Hematopoietic multipotent progenitor cell treated with erythropoietin and hydrocortisone succinate and interleukin-3 and kit ligand, for 17 days (in vitro differentiated cells): ENCODE results near the gene PIP5K1C.

Experiments
- DNase-seq: peaks from one replicate; pipeline ENCODE4 v3.0.0-alpha.2; 2015; ENCODE audit warnings: low spot score

Gene PIP5K1C

DNA sequence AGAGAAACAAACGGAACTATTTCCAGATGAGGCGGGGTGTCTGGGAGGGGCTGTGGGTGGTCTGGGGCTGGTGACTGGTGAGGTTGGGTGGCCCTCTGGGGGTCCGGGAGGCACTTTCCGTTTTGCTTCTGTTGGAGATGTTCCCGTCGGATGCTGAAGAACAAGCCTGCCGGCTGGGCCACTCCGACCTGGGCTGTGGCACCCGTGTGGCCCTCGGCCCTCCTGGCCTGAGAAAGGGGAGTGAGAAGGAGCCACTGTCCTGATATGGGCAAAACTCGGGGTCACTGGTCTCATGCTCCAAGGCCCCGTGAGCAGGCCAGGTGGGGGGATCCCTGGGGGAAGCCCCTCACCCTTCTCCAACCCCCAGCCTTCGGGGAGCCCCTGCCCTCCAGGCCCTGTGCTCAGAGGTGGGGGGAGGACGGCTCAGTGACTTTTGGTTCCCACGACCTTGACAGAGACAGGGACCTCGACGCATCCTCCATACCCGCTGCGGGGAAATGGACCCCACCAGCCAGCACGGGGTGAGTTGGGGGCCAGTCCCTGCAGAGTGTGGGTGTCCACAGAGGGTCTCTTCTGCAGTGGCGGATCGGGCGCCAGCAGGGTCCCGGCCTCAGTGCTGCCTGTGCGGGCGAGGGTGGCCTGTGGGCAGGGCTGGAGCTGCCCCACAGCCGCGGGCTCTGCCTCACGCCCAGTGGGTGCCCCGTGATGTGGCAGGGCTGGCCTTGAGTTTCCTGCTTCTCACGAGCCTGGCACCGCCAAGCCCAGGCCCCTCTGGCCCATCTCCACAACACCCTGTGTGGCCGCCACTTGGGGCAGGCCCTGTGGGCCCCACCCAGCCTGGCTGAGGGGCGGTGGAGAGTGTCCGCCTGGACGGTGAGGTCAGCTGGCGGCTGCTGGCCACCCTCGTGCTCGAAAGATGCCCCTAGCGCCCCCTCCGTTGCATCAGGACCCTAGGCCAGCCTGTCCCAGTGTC, 89.2 kb downstream of the PIP5K1C start:
- DNase-seq: no peak

DNA sequence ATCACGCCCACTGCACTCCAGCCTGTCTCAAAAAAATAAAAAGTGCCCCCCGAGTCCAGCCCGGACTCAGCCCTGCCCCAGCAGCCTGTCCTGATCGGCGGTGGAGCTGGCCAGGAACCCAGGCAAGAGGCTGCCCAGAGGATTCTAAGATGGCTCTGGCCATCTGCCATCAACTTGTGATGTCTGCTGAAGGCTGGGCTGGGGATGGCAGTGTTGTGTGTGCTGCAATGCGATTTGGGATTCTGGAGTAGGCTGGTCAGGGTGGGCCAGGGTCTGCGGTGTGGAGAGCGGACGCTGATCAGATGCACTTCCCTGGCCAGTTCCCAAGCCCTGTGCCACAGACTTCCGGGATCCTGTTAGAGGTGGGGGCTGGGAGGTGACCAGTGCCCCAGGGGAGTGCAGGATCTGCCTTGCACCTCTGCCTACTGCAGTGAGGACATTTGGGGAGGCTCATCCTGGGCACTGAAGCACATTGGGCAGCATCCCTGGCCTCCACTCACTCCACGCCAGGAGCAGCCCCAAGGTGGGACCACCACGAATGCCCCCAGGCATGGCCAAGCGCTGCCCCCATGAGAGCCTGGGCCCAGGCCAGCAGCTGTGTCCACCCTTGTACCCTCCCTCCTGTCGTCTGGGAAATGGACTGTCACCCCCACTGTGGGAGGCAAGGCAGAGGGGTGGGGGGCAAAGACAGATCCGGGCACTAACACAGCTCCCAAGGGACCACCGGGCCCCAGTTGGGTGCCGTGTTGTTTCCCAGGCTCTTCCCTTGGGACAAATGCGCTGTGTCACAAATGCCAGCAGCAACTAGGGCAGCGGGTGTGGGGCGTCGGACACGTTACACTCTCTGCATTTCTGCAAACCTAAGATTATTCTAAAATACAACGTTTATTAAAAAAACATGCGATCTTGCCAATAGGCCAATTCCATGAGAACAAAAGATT, 90.2 kb downstream of the PIP5K1C start:
- DNase-seq: no peak

DNA sequence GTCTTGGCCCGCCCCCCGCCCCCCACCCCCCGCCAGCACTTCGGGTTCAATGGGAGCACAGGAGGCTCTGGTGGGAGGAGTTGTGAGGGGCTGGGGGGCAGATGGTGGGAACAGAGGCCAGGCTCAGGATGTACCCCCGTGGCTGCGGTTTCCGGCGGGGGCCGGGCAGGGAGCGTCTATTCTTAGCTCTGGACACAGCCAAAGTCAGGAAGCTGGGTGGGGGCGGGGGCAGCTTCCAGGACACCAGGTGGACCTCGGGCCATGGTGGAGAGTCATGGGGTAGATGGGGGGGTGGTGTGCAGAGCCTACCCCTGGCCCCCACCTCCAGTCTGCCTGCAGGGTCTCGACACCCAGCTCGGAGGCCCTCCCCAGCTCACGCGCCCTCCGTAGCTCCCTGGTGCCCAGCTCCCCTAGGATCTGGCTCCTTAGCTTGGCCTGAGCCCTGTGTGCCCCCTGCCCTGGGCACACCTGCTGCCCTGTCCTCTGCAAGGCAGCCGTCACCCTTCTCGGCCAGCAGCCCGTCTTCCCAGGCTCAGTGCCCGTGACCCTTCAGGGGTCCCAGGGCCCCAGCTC, 91.4 kb downstream of the PIP5K1C start:
- no peak for DNase-seq

DNA sequence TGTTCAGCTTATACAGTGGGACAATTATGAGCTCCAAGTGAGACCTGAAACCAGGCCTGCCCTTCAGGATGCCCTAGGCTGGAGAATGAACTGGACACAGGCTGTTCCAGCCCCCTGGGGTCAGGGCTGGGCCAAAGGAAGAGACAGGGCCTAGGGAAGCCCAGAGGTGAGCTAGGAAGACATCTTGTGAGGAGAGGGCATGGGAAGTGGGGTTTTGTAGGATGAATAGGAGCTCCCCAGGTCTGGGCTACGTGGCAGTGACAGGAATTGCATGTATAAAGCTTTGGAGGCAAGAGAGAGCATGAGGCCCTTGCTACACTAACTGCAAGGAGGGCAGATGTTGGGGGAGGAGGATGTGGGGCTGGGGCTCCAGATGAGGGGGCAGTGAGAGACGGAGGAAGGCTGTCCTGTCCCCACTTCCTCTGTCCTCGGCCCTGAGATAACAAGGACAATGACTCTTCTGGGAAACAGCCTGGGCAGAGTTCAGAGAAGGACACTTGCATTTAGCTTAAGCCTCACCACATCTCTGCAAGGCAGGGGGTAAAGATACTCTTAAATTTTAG, 92.1 kb downstream of the PIP5K1C start:
- DNase-seq: no peak

DNA sequence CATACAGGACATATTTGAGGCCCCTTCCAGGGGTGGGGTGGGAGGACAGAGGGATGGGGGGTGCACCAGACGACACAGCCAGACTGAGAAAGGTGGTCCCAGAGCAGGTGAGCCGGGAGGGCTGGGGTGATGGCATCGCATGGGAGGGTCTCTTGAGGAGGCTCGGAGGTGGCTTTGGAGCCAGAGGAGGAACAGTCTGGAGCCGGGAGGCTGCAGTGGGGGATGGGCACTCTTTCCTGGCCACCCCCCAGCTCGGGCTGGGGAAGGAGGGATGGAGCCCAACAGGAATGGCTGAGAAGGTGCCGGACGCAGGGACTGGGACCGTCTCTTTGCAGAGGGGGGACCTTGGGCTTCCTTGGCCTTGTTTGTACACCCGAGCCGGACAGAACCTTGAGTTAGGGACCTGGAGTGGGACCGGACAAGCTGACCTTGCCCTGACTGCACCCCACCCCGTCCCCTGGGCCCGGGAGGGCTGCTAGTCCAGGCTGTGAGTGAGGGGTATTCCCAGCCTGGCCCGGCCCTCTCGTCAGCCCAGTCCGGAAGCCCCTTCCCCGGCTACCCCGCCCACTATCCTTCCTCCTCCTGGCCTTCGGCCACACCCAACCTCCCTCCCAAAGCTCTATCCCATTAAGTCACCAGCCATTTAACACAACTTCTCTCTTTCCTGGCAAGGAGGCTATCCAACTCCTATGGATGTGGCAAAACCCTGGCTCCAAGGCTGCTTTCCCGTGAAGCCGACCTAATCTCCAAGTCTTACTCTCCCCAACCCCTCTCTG, 92.8 kb downstream of the PIP5K1C start:
- DNase-seq: no peak

DNA sequence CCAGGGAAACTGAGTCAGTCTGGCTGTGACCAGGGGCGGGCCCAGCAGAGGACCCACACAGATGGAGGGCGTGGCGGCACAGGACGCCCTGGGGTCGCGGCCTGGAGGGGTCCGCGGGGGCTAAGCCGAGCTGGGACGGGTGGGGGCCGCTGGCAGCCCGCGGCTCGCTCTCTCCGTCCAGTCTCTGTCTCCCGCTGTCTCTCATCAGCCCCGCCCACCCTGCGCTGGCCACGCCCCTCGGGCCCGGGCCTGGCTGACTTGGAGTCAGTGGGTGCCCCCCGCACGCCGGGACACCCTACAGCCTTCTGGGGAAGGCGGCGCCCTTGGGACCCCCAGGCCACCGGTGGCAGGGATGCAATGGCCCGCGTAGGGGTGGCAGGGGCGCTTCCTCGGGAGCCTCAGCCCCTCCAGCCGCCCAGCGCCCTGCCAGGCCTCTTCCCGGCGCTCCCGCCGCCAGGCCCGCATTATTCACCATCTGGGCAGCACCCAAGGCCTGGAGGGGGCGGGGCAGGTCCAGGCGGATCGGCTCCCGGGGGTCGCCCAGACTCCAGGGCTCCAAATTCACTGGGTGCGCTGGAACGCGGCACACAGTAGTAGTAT, 93.5 kb downstream of the PIP5K1C start, which contains the start of gene TBXA2R:
Gene TBXA2R (minus strand): TSS at position 186 of the 600 bp plus-strand sequence. CDS start 6,241 bp downstream, outside the sequence.
- no peak for DNase-seq

DNA sequence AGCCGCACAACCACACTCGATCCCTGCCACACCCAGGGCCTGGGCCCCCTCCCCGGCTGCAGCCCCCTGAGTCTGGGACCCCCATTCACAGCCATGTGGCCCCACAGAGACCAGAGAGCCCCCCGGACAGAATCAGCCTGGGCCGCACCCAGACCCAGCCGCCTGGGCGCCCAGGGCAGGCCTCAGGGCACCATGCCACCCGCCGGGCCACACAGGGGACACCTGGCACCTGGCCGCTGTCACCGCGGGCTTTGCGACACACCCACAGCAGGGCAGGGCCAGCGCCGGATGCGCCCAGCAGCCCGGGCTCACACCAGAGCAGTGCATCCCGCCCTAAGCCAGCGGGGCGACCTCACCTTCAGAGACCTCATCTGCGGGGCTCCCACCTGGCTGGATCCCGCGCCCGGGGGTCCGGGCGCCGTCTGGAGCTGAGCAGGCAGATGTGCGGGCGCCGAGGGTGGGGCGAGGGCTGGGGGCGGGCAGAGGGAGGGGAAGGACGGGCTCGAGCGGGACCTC, 94.0 kb downstream of the PIP5K1C start:
- DNase-seq: no peak

DNA sequence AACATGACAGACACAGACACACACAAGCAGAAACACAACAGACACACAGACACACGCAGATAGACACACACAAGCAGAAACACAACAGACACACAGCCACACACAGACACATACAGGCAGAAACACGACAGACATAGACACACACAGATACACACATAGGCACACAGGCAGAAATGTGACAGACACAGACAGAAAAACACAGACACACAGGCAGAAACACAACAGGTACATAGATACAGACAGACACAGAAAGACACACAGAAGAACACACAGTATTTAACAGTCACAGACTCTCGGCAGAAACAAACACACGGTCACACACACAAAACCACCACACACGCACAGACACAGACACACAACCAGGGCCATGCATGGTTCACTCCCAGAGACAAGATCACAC, 94.5 kb downstream of the PIP5K1C start:
- no peak for DNase-seq

DNA sequence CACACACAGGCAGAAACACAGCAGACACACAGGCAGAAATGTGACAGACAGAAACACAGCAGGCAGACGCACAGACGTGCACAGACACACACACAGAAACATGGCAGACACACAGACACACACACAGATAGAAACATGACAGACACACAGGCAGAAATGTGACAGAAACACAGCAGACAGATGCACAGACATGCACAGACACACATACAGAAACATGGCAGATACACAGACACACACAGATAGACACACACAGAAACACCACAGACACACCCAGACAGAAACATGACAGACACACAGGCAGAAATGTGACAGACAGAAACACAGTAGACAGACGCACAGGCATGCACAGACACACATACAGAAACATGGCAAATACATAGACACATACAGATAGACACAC, 94.9 kb downstream of the PIP5K1C start:
- DNase-seq: no peak

DNA sequence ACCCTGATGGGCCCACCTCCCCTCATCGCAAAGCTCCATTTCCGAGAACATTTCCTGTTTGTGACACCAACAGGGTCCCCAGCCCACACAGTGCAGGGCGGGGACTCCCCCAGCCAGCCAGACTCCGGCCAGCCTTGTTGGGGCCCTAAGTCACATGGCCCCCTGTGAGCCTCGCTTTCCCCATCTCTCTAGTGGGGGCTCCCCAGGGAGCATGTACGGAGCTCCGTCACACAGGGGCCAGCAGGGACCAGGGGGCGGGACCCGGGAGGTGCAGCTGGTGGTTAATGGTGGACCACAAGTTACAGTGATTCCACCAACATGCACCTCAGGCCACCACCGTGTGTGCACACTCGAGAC, 95.3 kb downstream of the PIP5K1C start:
- DNase-seq: no peak

DNA sequence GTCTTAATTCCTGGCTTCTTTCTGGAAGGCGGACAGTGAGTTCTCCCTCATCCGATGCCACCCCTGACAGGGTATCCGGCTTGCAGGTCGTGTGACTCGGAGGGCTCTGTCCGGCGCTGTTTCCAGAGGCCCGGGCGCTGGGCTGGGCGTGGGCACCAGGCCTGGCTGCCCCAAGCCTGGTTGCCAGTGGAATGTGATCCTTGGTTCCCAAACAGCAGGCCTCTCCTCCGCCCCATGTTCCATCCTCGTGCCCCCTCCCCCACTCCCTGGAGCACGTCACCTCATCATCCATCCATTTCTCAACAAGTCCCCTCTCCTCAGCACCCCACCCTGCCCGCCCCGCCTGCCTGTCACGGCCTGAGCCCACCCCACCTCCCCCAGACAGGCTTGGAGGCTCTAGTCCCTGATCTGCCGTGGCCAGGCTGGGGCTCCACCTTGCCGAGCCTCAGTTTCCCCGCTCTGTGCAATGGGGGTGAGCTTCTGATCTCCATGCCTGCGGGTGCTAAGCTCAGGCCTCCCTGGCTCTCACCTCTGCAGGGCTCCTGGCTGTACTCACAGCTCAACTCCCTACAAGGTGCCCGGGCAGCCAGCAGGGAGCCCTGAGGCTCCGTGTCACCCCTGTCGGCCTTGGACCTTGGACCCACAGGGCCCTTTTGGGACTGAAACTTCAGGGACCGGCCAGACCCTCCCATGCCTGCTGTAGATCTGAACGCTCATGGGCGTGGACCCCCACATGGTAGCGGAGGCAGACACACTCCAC, 95.9 kb downstream of the PIP5K1C start:
- no peak for DNase-seq

DNA sequence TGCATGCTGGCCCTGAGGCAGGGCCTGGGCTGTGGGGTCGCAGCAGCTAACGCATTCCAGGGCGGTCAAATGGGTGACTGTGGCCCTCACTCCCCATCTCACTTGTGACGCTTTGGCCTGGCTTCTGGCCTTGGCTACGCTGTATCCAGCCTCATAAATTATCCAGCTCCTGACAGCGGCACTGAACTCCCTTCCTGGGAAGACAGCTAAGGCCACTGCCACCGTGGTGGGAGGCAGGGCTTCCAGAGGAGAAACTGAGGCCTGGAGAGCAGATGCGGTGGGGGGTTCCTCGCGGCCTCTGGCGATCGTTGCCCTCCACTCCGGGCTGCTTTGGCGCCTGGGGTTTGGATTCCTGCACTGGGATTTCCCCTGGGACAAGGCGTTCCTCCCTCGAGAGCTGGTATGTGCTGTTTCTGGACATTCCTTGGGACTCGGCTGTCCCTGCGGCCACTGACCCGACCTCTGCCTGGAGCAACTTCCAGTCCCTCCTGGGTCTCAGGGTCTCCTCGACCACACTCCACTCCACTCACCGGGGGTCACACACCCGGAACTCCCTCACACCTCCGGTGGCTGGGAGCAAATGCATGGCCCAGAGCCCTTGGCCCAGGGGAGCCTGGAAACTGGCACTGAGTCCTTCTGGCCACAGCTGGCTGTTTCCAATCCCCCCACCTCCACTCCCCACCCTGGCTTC, 97.0 kb downstream of the PIP5K1C start:
- no peak for DNase-seq

DNA sequence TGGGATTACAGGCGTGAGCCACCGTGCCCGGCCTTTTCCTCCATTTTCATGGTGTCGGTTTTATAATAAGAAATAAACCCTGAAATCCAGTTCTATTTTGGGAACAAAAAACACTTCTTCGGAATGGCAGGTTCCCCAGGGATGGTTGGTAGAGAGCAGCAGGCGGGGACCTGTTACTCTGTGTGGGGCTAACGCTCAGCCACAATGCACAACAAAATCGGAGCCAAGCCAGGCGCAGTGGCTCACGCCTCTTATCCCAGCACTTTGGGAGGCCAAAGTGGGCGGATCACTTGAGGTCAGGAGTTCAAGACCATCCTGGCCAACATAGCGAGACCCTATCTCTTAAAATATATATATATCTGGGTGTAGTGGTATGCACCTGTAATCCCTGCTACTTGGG, 99.2 kb downstream of the PIP5K1C start:
- DNase-seq: no peak

DNA sequence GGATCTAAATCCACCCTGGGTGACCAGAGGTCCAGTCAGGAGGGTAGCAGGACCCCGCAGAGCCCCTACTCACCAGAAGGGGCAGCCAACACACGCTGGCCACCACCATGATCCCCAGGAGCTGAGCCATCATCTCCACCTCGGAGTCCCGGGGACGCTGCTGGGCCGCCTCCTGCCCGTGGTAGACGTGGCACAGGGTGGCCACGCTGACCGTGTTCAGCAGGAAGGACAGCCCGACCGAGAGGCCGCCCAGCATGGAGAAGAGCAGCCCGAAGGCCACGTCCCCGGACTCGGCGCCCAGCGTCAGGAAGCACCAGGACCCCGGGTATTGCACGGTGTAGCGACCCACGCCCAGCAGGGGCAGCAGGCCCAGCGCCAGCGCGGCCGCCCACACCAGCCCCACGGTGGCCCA, 100.5 kb downstream of the PIP5K1C start:
- DNase-seq: no peak

DNA sequence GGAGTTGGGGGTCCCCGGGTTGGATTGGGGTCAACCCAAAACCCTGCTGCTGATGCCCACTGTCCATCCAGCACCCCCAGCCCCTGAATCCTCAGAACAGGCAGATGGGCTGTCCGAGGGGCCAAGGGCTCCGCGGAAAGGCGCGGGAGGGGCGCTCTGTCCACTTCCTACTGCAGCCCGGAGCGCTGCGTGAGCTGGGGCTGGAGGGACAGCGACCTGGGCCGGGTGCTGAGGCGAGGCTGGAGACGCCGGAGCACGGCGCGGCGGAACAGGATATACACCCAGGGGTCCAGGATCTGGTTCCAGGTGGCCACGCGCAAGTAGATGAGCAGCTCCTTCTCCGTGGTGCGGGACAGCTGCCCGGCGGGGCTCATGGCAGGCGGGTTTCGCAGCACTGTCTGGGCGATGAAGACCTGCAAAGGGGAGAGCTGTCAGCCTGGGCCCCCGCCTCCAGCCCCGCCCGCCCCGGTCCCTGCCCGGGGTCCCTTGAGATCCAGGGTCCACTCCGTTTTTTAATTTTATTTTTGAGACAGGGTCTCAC, 104.7 kb downstream of the PIP5K1C start:
- no peak for DNase-seq

DNA sequence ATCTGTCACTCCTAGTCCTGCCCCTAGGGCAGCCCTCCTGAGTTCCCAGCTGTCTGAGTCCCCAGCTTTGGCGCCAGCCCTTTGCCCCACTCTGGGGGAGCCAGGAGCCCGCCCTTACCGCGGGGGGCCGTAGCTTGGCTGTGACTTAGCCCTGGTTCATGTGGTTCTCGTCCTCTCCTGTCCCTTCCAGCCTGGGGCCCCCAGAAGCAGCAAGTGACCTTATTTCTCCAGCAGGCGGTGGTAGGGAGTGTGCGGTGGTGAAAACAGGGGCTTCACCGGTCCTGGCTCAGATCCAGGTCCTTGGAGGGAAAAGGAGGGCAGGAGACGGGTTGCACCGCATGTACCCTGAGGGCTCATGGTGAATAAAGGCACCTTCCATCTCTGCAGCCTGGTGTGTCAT, 107.1 kb downstream of the PIP5K1C start:
- no peak for DNase-seq

DNA sequence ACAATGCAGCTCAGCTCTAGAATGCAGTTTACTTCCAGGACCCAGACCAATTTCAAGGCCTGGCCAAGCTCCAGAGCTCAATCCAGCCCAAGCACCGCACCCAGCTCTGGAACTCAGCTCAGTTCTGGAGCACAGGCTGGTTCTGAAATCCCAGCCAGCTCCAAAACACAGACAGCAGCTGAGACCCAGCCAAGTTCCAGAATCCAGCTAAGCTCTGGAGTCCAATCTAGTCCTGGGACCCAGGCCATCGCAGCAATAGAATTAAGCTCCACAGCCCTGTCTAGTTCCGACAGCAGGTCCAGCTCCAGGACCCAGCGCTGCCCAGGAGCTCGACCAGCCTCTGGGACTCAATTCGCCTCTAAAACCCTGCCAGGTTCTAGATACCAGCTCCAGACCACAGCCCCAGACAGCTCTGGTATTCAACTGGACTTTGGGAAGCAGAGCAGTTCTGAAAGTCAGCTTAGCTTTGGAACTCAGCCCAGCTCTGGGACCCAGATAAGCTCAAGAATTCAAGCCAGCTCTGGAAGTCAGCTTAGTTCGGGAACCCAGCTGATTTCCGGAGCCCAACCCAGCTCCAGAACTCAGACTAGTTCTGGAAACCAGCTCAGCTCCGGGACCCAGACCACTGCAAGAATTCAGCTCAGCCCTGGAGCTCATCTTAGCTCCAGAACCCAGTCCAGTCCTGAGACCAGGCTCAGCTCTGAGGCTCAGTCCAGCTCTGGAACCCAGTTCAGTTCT, 108.2 kb downstream of the PIP5K1C start:
- no peak for DNase-seq

DNA sequence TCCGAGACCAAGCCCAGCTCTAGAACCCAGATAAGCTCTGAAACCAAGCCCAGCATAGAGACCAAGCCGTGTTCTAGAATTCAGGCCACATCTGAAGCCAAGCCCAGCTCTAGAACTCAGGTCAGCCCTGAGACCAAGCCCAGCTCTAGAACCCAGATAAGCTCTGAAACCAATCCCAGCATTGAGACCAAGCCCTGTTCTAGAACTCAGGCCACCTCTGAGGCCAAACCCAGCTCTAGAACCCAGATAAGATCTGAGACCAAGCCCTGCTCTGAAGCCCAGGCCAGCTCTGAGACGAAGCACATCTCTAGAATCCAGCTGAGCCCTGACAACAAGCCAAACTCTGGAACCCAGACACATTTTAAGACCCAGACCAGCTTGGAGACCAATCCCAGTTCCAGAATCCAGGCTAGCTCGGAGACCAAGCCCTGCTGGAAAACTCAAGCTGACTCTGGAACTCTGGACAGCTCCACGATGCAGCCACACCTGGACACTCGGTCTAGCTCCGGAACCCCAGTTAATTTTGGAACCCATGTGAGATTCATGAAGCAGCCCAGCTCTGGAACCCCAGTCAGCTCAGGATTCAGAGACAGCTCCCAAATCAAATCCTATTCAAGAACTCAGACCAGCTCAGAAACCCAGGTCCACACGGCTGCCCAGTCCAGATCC, 109.1 kb downstream of the PIP5K1C start:
- no peak for DNase-seq
